Stimulated activated CD4-positive, alpha-beta T cell treated with anti-CD3 and anti-CD28 coated beads, Interleukin-12 subunit alpha, Interleukin-12 subunit beta, amount 100 ng/mL, for 4 hours (primary cell): ENCODE results near the gene CACNA1C.

Source experiments
- DNase-seq: peaks from one replicate; pipeline ENCODE4 v3.0.0-alpha.2; 2020

The CACNA1C gene

DNA sequence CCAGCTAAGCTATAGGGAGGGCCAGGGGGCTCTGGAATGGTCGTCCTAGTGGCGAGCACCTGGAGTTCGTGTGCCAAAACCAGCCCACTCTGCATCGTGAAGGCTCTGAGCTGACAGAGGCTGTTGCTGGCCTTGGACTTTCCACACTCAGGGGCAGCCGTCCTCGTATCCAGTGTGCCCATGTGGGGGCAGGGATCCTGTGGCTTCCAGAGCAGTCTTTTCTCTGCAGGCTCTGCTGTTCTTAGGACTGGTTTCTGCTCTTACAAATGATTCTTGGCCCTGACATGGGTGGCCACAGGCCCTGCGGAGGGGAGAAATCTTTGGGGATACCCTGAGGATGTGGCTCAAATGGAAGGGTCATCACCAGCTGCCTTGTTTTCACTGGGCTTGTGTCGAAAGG is 564.6 kb downstream of the CACNA1C start:
- DNase-seq, result no peak

DNA sequence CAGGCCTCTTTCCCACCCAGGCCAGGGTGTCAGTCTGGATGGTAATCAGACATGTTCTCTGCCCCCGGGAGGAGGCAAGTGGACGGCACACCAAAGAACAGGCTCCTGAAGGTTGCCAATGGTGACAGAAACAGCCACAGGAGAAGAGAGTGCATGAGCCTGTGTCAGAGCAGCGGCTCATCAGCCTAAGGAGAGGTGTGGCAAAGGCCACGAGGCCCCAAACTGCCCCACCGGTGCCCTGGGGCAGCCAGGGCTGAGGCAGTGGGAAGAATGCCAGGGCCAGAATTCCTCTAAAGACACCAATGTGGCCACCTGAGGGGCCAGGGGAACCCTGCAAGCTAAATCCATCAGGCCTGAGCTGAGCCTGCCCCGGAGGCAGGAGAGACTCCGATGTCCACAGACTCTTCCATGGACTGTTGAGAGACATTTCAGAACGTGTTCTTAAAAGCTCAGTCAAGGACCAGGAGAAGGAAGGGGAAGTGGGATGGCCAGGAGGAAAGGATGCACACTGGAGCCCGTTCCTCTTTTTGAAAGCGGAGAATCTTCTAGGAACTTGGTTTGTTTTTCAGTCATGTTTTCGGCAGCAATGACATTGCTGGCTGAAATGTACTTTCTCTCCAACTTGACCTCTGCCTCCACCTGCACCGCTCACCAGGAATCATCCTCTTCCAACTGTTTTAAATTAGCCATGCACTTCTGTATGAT is 565.7 kb downstream of the CACNA1C start:
- no peak for DNase-seq

DNA sequence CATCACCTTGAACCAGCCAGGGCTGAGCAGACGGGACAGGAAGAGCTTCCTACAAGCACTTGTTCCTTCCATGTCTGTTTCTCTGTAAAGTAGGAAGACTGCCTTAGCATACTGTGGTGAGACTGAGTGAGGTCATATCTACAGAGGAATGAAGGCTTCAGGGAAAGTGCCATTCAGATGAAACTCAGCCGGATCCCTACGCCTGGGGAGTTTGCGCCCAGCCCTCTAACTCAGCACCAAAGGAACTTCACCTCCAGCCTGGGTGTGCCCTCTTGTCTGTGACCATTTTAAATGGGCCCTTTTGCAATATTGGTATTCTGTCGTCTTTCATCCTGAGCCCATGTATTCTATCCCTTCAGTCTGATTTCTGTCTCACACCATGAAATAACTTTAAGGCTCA is 566.3 kb downstream of the CACNA1C start:
- DNase-seq, result no peak

DNA sequence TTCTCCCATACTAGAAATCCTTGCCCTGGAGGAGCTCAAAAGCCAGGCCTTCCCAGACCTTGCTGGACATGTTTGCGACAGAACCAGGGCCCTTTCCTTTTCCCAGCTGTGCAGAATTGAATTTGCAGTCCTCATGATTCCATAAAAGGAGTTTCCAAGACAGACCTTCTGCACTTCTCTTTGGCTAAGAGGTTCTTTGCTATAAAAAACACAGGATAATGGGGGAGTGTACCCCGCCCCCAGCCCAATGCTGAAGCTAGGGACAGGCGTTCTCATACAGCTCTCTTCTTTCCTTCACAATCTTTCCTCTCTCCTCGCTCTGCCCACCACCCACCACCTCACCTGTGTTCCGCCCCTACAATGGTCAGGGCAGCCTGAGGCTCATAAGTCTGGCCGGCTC is 569.7 kb downstream of the CACNA1C start:
- no peak for DNase-seq

DNA sequence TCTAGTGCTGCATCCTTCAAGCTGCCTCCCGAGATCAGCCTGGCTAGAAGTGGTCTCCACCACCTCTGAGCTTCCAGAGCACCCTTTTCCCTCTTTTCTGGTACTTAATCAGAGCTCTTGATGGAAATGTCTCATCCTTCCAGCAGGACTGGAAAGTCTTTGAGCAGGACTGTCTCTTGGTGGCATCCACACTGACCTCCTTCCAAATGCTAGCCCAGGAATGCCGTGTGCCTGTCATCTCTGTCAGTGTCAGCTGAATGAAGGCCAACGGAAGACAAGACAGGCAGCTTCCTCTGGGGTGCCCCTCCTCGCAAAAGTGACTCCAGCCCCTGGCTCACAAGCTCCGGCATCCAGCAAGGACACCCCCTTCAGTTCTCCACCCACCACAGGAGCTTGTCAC is 570.7 kb downstream of the CACNA1C start:
- no peak for DNase-seq

DNA sequence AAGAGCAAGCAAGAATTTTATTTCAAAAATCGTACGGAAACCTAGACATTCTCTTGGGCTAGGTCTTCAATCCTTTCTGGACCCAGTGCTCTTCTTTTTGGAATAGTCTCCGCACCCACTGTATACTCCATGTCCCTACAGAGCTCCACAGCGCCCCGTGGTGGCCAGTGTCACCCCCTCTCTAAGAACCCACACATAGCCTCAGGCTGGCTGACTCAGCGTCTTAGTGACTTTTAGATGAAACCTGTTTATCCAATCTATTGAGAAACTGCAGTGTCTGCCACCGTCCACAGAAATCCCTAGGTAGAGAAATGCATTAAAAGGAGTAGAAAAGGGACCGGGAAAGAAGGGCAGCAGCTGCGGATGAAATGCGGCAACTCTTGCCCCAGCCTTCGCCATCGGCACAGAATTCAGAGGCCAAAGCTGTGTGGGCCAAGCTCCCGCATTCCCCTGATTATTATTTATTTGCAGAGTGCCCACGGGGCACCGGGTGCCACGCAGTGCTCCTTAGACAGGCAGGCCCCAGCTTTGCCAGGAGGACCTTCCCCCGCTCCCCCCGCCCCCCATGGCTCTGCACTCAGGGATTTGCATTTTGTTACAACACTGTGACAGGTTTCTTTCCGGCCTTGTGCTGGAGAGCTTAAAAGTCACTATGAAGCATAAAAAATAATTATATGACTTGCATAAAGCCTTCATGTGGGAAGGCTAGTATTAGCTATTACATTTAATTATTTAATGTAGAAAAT is 571.9 kb downstream of the CACNA1C start:
- DNase-seq, result no peak

DNA sequence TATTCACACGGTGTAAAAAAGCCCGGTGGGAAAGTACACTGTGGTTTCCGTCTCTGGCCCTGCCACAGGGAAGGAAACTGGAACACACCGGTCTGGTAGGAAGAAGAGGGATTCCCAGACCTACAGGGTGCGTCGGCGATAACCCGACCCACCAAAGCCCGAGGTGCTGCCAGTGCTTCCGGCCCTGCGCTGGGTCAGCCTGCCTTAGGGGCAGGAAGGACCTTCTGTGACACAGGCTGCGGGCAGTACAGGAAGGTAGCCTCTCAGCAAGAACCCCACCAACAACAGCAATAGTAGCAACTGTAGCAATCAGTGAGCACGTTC is 572.5 kb downstream of the CACNA1C start:
- no peak for DNase-seq

DNA sequence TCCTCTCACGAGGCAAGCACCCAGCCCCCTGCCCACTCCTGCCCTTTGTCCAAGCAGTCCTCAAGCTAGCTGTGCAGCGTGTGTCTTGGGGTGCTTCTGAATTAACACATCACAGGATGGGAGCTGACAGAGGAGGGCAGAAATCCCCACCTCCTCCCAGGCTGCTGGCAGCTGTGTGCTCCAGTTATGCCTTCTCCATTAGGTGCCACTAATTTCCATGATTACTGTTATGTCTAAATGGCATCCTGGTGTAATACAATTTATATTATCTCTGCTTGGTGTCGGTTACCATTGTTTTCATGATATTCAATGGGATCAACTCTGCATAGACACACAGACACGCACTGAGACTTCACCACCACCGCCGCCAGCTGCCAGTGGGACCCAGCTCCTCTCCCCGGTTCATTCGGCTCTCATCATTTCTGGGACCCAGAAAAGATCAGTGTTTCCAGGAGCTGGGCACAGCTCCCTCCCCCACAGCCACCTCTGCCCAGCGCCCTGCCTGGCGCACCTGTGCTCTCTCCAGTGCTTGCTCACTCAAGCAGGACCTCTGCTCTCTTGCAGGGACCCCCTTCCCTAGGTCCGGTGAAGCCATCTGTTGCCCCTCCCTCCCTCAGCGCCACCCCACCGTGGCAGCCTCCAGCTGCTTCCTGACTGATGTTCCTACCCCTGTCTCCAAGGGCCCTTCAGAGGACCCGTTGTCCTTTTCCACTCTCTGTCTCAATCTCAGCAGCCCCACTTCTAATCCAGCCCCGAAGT is 574.5 kb downstream of the CACNA1C start:
- DNase-seq, result no peak

DNA sequence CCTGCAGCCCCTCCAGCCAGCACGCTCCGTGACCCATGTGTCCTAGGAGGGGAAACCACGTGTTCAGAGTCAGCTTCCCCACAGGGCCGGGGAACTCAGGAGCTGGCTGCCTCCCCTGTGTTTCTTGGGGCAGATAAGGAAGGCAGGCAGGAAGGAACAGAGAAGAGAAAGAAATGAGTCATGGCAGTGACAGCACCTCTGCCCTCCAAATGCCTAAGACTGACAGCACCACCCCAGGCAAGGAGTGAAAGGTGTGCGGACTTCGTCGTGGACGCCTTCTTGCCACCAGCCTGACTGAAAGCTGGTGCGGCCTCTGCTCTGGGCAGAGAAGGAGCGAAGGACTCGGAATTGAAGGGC is 575.0 kb downstream of the CACNA1C start:
- no peak for DNase-seq

DNA sequence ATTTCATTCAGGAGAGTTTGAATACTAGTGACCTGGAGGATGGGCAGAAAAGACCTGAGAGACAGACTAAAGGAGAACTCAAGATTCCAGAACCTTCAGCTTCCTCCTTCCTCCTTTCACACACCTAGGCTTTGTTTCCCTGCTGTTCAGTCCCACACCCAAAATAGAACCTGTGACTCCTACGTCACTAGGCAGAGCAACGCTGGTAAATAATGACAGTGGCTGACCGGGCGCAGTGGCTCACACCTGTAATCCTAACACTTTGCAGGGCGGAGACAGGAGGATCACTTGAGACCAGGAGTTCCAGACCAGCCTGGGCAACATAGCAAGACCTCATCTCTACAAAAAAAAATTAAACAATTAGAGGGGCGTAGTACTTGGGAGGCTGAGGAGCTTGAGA is 575.6 kb downstream of the CACNA1C start:
- DNase-seq, result no peak

DNA sequence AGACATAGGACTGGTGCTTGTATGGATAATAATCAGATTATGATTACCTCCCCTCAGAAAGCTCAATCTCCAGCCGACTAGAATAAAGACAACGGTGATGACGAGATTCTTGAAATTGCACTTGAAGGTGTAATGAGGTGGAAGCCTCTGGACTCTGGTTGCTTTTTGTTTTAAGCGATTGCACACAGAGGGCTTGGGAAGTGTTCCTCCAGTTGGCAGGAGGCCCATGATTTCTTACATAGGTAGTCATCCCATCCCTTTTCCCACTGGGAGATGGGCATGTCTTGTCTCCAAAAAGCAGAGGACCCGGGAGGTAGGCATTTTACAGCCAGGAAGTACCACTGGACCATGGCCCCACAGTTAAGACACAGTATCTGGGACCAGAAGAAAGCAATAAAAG is 576.3 kb downstream of the CACNA1C start:
- no peak for DNase-seq

DNA sequence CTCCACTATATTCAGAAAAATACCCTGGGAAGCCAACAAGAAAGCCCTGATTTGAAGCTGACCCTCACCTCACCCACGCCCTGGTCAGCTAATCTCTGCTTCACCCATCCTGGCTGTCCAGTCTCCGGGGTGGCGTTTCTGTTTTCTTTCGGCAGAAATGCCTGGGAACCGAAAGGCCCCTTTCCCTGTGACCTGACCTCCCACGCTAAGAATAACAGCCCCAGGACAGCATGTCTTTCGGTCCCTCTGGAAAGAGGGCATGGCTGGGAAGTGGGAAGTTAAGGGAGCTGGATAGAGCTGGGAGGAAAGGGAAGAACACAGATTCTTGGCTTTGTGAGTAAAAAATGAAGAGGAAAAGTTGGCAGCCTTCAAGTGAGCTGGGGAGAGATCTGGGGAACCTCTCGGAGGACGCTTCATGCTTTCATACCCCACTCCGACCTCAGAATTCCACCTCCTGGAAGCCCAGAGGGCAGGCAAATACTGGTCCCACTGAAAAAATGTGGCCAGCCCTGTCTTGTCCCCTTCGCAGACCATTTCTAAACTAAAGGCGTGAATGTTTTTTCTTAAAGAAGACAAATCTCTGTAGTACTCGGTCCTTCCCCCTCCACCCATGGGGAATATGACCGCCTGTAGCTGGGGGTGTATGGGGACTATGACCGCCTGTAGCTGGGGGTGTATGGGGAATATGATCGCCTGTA is 579.0 kb downstream of the CACNA1C start:
- DNase-seq, result no peak

DNA sequence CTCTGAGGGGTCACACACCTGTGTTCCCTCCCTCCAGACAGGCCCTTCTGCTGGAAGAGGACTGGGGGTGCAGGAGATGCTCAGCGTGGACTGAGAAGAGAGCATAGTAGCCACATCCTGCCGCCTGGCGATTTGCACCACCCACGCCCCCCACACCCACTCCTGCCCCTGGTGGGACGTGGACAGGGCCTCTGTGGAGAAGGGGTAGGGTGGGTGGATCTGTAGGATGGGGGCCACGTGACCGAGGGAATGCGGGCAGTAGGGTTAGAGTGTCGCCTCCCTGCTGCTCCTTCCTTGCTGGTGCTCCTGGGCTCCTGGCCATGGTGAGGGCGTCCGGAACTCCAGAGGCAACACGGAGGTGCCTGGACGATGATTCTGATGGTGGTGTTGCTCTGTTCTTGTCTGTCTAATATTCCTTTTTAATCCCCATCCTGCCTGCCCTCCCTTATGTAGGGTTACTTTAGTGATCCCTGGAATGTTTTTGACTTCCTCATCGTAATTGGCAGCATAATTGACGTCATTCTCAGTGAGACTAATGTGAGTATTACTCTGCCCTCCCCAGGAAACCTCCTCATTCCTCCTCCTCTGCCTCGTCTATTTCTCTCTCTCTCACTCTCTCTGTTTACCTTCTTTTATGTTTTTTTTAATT is 580.5 kb downstream of the CACNA1C start:
- DNase-seq, result no peak

DNA sequence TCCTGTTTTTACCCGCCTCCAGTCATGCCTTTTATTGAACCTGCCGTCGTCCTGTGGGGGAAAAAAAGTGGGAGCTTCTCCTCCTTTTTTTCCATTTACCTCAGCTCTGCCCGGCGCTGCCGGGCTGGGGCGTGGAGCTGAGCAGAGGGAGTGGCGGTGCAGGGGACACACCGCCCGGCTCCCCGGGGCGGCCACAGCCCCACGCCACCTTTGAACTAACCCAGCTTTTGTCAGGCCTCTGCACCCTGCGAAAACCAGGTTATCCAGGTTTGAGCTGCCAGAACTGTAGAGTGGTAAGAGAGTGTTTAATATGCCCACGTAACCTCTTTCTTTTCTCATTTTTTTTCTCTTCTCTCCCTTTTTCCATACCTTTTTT is 581.0 kb downstream of the CACNA1C start:
- DNase-seq, result no peak

DNA sequence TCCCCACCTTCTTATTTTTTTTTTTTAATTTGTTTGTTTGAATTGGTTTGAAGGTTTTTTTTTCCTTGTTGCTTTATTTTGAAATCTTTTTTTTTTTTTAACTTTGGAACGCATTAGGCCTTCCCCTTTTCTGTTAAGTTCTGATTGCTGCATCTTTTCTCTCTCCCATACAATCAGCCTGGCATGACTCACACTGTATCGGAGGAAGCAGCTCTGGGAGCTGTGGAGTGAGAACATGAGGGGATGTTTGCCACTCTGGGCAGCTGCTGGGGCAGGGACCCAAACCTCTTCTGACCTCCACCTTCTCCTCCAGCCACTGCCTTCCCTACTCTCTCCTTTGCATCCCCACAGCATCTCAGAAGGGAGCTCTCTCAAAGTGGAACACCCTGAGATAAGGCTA is 581.7 kb downstream of the CACNA1C start:
- DNase-seq, result no peak

DNA sequence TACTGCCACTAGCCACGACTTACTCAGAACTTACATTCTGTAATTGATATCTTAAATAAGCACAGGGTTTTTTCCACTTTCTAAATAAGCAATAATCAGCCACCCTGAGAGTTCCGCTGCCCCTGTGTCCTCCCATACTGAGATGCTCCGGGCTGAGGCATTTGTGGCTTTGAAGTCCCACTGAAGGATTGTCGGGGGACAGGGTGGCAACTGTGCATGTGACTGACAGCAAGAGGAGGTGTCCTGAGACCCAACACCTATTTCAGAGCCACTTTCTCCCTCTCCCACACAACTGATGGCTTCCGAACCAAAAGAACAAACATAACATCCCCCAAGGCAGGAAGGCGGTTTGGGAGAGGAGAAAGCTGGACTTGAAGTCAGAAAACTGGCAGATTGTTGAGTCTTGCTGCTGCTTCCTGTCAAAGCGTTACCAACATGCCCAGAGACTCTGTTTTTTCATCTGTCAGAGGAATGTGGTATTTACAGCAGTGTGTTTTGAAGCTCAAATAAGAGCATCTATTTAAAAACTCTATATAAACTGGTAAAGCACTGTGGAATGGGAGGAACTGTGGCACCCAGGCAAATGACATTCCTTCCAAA is 584.1 kb downstream of the CACNA1C start:
- DNase-seq, result no peak

DNA sequence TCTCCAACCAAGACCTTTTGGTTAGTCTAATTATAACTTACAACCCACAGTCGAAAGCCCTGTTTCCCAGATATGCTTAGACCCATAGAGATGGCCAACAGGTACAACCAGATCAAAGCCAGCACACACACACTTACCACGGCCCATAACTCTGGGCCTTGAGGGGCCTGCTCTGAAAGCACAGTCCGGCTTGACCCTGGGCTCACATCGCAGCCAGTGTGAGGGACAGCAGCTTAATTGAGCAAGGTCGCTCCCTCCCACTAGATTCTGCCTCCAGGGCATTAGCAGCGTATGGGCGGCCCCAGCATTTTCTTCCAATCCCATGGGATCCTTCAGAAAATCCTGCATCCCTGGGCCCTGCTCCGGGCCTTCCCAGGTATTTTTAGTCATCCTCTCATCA is 584.6 kb downstream of the CACNA1C start:
- no peak for DNase-seq

DNA sequence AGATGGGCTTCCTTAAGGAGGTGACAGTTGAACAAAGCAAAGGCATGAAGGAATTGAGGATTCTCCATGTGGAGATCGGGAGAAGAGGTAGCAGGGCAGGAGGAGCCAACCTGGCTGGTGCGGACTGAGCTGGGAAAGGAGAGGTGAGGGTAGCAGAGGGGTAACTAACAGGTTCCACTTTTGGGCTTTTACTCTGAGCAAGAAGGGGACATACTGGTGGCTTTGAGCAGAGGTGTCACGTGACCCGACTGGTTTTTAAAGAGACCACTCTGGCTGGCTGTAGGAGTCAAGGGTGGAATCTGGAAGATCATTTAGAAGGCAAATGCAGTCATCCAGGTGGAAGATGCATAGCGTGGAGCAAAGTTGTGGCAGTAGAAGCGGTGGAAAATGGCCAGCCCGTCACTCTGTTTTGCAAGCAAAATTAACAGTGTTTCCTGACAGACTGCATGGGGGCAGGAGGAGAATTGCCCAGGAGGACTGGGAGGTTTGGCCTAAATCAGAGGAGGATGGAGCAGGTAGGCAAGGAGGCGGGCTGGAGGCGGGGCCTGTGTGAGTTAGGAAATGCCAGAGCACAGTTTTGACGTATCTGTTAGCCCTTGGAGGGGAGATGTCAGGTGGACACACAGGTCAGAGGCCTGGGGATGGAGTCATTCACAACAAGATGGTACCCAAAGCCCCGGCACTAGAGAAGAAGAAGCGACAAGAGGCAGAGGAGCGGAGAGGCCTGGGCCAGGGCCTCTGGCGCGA is 585.7 kb downstream of the CACNA1C start:
- no peak for DNase-seq

DNA sequence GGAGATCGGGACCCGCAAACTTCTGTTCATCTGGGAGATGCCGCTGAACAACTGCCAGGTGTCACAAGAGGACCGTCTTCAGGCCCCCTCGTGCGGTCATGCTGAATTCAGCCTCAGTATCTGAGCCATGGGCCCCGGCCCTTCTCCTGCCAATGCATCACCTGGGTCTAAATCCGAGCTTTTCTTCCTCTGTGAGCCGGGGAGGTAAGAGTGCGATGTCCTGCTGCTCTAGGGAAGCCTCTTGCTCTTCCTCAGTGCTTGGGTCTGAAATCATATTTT is 586.2 kb downstream of the CACNA1C start:
- DNase-seq, result no peak

DNA sequence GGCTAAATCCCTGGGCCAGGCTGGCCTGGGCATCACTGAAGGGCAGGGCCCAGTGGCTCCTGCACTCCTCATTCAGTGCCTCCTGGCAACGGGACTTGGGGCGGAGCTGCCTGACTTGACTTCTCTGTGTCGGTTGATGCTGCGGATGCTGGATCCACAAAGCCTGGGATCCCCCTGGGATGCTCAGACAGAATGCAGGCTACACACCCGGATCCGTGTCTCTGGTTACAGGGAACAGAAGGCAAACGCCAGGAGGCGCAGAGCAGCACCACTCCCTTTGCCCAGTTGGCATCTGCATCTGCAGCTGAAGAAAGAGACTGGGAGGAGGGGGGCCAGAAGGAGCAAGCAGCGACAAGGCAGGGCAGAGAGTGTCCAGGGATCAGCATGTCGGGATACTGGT is 587.5 kb downstream of the CACNA1C start:
- no peak for DNase-seq

DNA sequence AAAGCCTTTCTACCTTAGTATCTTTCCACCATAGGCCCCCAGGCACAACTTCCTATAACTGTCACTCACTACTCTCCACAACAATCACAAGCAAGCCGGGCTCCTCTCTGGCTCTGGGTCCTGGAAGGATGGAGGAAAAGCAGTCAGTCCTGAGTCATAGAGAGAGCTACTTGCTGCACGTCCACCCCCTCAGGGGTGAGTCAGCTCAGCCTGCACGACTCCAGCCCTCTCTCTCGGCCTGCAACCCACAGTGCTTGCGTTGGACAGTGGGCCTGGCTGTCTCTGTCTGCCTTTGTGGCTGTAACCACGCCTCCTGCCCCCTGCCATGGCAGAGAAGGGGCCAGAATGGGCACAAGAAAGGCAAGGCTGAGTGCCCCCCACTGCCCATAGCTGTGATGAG is 587.9 kb downstream of the CACNA1C start:
- no peak for DNase-seq

DNA sequence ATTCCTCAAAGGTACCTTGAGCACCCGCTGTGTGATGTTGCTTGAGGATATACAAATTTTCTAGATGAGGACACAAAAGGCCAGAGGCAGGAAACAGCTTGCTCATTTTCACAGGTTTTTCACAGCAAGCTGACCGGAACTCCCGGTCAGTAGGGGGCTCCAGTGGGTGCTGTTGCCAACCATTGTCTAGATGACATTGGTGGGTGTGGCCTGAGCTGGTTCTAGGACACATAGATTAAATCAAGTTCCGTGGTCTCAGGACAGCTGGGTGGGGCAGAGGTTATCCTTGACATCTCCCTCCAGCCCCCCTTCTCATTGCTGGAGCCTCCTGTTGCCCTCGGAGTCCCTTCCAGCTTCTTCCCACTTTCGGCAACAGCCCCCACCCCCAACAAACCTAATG is 588.4 kb downstream of the CACNA1C start:
- DNase-seq, result no peak
